ENCODE results near the gene SACS. TPM values are rescaled to one million over a fixed set of nuclear protein-coding genes. Genes with fewer than 3 reads are reported as not detected.
A peak's percentile ranks its signal among the peaks of the same experiment; 100 is the strongest.

Gene SACS
- total RNA-seq, 1 experiment from 2014 or later = 21.1 TPM

- Mint-ChIP-seq H3K9me3 (ENCODE audit: unreplicated experiment) (no peaks in the 10 kb centered on the region), H3K36me3 (ENCODE audit: insufficient read depth, unreplicated experiment) (peaks cover 6% of the 10 kb centered on the region), H3K4me3 (ENCODE audit: unreplicated experiment) (no peak overlapping the region), H3K27ac (ENCODE audit: low read depth, unreplicated experiment) (no peak overlapping the region), H3K27me3 (ENCODE audit: insufficient read depth, unreplicated experiment) (peaks cover 20% of the 10 kb centered on the region), H3K4me1 (ENCODE audit: insufficient read depth, unreplicated experiment) (peaks cover 5% of the 10 kb centered on the region)
- no TSS peak for BruUV-seq (replicated peaks)
- DNase-seq (ENCODE audit: unreplicated experiment) = no peak
- intact Hi-C loops (cut with micrococcal nuclease) = loop anchor here (5.0 to 10.0 kb wide), 4 partner anchors 109 to 663 kb away; partner anchors contain the start of gene MIPEP
- no peak for TF ChIP-seq CTCF (IDR thresholded peaks at IDR 0.05; ENCODE audit: unreplicated experiment)
- POLR2A ChIA-PET = interaction anchor here (0.6 to 2.6 kb wide), 3 partner anchors 263 to 422 kb away, joined by 3 to 9 read pairs (median 7); partner anchors contain the start of gene MIPEP
- CTCF ChIA-PET = interaction anchor here (0.6 to 3.4 kb wide), 18 partner anchors 11 to 603 kb away, joined by 3 to 26 read pairs (median 3); no protein-coding TSS in a partner anchor
Measured at GRCh38 chr13:23467932-23468278, 34.4 kb upstream of the SACS start.

- Mint-ChIP-seq H3K27me3 (ENCODE audit: insufficient read depth, unreplicated experiment) (peaks cover 20% of the 10 kb centered on the region), H3K9me3 (ENCODE audit: unreplicated experiment) (no peaks in the 10 kb centered on the region), H3K27ac (ENCODE audit: low read depth, unreplicated experiment) (peak overlapping the region; percentile 31), H3K4me3 (ENCODE audit: unreplicated experiment) (peak overlapping the region; percentile 73), H3K4me1 (ENCODE audit: insufficient read depth, unreplicated experiment) (peaks cover 5% of the 10 kb centered on the region), H3K36me3 (ENCODE audit: insufficient read depth, unreplicated experiment) (peaks cover 6% of the 10 kb centered on the region)
- CTCF ChIA-PET = interaction anchor here (0.6 to 3.4 kb wide), 31 partner anchors 11 to 1045 kb away, joined by 3 to 26 read pairs (median 4); partner anchors contain the start of genes PARP4 and SACS
- DNase-seq (ENCODE audit: unreplicated experiment) = no peak
- TF ChIP-seq CTCF (IDR thresholded peaks at IDR 0.05; ENCODE audit: unreplicated experiment) = no peak
- intact Hi-C loops (cut with micrococcal nuclease) = loop anchor here (5.0 to 10.0 kb wide), 4 partner anchors 110 to 662 kb away; partner anchors contain the start of gene MIPEP
- BruUV-seq (replicated peaks) = no TSS peak
- POLR2A ChIA-PET = interaction anchor here (0.6 to 1.5 kb wide), 4 partner anchors 9 to 408 kb away, joined by 3 to 7 read pairs (median 4); no protein-coding TSS in a partner anchor
Measured at GRCh38 chr13:23467048-23467931, 33.8 kb upstream of the SACS start.

- Mint-ChIP-seq H3K27ac (ENCODE audit: low read depth, unreplicated experiment) (peak overlapping the region; percentile 31), H3K4me3 (ENCODE audit: unreplicated experiment) (peak overlapping the region; percentile 73), H3K27me3 (ENCODE audit: insufficient read depth, unreplicated experiment) (peaks cover 18% of the 10 kb centered on the region), H3K9me3 (ENCODE audit: unreplicated experiment) (no peaks in the 10 kb centered on the region), H3K4me1 (ENCODE audit: insufficient read depth, unreplicated experiment) (peaks cover 5% of the 10 kb centered on the region), H3K36me3 (ENCODE audit: insufficient read depth, unreplicated experiment) (peaks cover 6% of the 10 kb centered on the region)
- peak; percentile 73 for DNase-seq (ENCODE audit: unreplicated experiment)
- no TSS peak for BruUV-seq (replicated peaks)
- TF ChIP-seq CTCF (IDR thresholded peaks at IDR 0.05; ENCODE audit: unreplicated experiment) = peak; percentile 53
- ChIA-PET CTCF (interaction anchor here (0.6 to 3.4 kb wide), 22 partner anchors 10 to 604 kb away, joined by 3 to 26 read pairs (median 4); no protein-coding TSS in a partner anchor), POLR2A (interaction anchor here (0.7 to 1.5 kb wide), 5 partner anchors 8 to 433 kb away, joined by 3 to 7 read pairs (median 4); no protein-coding TSS in a partner anchor)
- intact Hi-C loops (cut with micrococcal nuclease) = loop anchor here (1.0 to 10.0 kb wide), 7 partner anchors 111 to 662 kb away; partner anchors contain the start of gene MIPEP
Measured at GRCh38 chr13:23466144-23467002, 32.9 kb upstream of the SACS start.
